ENCODE results near the gene EAPP.
"Not testable (repeated sequence)": the region's sequence is repeated elsewhere in the genome, so short reads cannot be mapped to it uniquely, and the experiment has no call there.

EAPP gene

DNA sequence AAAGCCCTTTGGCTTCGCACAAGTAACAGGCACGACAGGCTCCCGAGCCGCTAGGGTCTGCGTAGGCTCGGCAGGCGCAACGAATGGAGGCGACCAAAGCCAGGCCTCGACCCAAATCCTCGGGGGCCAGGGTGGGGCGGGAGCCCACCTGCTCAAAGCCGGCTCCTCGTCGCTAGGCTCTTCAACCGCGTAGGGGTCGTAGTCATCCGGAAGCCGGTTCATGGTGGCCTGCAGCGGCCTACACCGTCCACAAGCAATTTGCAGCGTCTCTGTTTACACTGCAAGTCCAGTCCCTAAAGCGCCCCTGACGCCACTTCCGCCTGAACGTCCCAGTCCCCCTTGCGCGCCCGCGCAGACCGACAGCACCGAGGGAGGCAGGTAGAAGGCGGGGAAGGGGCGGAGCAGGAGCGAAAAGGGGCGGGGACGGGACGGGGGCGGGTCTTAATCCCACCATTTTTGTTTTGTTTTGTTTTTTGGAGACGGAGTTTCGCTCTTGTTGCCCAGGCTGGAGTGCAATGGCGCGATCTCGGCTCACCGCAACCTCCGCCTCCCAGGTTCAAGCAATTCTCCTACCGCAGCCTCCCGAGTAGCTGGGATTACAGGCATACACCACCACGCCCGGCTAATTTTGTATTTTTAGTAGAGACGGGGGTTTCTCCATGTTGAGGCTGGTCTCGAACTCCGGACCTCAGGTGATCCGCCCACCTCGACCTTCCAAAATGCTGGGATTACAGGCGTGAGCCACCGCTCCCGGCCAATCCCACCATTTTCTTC lies at the start of gene EAPP:
Gene EAPP (minus strand): TSS at position 295 of the 774 bp plus-strand sequence. CDS start 73 bp downstream, at position 222.
- no peak for DNase-seq

- no peak for DNase-seq
Measured at GRCh38 chr14:34583525-34583924, 44.0 kb upstream of the EAPP start.

DNA sequence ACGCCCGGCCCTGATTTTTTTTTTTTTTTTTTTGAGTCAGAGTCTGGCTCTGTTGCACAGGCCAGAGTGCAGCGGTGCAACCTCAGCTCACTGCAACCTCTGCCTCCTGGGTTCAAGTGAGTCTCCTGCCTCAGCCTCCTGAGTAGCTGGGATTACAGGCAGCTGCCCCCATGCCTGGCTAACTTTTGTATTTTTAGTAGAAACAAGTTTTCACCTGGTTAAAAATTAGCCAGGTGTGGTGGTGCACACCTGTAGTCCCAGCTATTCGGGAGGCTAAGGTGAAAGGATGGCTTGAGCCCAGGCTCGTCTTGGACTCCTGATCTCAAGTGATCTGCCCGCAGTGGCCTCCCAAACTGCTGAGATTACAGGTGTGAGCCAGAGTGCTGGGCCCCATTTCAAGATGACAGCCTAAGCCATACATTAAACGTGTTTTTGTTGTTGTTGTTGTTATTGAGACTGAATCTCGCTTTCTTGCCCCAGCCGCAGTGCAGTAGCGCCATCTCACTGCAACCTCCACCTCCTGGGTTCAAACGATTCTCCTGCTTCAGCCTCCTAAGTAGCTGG lies 42.7 kb upstream of the EAPP start:
- no peak for DNase-seq

GRCh38 chr14:34580381-34580780 lies 40.9 kb upstream of the EAPP start:
- no peak for DNase-seq

DNA sequence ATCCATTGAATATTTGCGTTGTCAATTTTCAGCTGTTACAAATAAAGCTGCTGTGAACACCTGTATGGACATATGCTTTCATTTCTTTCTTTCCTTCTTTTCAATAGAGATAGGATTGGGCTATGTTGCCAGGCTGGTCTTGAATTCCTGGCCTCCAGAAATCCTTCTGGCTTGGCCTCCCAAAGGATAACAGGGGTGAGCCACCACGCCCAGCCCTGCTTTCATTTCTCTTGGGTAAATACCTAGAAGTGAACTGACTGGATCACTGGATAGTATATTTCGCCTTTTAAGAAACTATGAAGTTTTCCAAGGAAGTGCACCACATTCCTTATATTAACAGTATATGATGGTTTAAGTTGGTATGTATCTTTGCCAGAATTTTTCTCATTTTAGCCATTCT lies 32.3 kb upstream of the EAPP start:
- DNase-seq, result no peak

DNA sequence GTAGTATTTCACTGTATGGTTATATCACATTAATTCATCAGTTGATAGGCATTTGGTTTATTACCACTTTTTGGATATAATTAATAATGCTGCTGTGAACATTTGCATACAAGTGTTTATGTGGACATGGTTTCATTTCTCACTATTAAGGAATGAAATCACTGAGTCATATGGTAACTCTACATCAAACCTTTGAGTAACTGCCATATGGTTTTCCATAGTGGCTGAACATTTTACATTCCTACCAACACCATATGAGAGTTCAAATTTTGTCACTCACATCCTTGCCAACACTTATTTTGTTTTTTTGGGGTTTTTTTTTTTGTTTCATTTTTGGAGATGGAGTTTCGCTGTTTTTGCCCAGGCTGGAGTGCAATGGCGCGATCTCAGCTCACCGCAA lies 30.2 kb upstream of the EAPP start:
- no peak for DNase-seq

DNA sequence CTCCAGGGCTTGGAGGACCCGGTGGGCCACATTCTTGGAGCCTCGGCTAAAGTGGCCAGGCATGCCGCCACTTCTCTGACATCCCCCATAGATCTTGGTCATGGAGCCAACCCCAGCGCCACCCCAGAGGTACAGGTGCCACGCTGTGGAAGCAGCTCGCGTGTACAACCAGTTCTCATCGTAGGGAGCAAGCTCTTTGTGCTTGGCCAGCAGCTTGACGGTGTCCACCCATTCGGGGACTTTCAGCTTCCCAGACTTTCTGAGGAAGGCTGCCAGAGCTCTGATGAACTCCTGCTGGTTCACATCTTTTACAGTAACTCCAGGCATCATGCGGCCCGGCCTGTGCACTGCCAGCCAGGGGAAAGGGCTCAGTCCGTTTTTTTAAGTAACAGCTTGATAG lies 29.3 kb upstream of the EAPP start:
- no peak for DNase-seq

GRCh38 chr14:34562776-34563150 lies 23.3 kb upstream of the EAPP start:
- no peak for DNase-seq

- not testable (repeated sequence) for DNase-seq
Measured at GRCh38 chr14:34562037-34562775, 22.7 kb upstream of the EAPP start.

DNA sequence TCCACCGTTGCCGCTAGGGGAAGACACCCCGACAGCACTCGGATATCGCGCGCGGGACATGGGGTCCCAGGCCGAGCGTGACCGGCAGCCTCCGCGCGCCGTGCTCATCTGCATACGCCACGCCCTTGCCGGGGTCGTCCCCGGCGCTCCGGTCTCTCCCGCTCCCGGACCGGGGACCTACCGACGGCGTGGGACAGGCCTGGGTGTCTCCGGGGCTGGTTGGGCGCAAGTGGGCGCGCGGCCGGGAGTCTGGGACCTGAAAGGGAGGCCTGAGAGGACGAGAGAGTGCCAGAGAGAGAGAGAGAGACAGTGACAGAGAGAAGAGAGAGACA lies 17.0 kb upstream of the EAPP start:
- not testable (repeated sequence) for DNase-seq

DNA sequence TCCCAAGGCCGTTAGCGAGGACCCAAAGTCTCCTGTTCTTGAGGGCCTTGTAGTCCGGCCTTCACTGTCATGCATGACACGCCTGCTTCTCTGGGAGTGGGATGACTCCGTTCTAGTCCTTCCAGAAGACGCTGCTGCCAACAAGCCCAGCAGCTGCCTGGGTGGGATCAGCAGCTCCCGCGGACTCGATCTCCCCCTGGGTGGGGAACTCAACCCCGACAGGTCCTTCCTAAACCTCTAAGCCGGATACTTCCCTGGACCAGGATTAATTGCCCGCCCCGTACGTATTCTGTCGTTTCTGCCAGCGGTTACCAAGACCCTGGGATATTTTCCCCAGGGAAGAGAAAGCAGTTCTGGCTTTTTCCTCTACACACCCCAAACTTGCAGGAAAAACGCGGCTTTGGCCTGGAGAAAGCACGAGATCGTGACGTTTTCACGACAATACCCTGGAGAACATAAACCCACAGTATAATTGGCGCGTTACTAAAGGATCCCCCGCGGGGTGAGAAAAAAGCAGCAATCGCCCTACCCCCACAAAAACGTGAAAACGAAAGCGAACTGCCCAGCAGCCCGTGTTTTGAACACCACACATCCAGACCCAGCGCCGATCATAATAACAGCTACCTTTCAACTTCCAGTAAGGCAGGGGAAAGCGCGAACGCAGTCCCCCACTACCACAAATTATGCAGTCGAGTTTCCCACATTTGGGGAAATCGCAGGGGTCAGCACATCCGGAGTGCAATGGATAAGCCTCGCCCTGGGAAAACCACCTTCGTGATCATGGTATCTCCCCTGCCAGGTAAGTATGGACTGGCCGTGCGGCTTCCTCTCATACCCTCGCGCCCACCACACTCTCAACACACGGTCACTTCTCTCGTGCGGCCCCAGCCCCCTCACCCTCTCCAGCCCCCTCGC lies 16.3 kb upstream of the EAPP start:
- not testable (repeated sequence) for DNase-seq

- no peak for DNase-seq
Measured at GRCh38 chr14:34554540-34555250, 15.2 kb upstream of the EAPP start.

DNA sequence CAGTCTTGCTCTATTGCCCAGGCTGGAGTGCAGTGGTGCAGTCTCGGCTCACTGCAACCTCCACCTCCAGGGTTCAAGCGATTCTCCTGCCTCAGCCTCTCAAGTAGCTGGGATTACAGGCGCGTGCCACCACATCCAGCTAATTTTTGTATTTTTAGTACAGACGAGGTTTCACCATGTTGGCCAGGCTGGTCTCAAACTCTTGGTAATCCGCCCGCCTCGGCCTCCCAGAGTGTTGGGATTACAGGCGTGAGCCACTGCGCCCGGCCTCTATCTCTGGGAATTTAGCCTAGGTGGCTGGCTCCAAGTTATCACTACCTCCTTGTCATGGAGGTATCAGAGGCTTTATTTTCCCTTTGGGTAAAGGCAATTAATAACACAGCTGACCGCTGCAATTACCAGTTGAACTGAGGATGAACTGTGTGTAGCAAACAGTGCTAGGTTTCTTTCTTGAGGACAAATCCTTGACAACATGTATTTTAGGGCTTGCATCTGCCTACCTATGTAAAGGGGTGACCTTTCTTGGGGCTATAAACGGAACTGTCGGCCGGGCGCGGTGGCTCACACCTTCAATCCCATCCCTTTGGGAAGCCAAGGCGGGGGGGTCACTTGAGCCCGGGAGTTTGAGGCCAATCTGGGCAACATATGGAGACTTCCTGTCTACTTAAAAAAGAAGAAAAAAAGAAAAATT lies 9.9 kb upstream of the EAPP start:
- not testable (repeated sequence) for DNase-seq

DNA sequence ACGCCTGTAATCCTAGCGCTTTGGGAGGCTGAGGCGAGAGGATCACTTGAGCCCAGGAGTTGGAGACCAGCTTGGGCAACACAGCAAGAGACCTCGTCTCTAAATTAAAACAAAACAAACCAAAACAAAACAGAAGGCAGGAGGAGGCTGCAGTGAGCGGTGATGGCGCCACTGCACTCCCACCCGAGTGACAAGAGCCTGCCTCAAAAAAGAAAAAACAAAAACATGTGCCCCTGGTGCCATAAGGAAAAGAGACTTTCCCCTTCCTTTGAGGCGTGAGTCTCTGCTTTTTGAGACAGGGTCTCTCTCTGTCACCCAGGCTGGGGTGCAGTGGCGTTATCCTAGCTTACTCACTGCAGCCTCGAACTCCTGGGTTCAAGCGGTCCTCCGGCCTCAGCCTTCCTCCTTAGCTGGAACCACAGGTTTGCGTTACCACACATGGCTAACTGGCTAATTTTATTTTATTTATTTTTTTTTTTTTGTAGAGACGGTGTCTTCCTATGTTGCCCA lies 9.0 kb upstream of the EAPP start:
- DNase-seq, result no peak

DNA sequence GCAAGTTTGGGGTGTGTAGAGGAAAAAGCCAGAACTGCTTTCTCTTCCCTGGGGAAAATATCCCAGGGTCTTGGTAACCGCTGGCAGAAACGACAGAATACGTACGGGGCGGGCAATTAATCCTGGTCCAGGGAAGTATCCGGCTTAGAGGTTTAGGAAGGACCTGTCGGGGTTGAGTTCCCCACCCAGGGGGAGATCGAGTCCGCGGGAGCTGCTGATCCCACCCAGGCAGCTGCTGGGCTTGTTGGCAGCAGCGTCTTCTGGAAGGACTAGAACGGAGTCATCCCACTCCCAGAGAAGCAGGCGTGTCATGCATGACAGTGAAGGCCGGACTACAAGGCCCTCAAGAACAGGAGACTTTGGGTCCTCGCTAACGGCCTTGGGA lies 7.6 kb upstream of the EAPP start:
- DNase-seq, result not testable (repeated sequence)

- DNase-seq, result not testable (repeated sequence)
Measured at GRCh38 chr14:34546272-34547135, 7.0 kb upstream of the EAPP start.

GRCh38 chr14:34540181-34541059 lies 919 bp upstream of the EAPP start:
- not testable (repeated sequence) for DNase-seq

DNA sequence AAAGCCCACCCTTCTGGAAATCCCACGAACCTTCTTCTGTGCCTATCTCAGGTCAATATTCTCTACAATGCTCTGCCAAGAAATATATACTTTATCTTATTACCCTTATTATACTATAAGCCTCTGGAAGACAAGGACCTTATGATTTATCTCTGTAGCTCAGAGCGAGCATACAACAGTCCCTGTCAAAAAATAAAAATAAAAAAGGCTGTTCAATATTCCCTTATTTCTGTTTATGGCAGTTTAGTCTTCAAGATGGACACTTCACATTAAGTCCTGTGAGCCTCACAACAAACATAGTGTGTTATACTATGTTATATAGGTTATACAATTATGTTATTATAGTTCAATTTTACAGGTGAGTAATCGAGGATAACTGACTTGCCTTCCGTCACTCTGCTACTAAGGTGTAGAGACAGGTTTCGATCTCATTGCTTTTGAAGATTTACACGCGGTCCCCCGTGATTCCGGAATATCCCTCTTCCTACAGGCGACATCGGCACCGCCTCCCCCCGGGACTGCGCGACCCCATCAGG lies 562 bp downstream of the EAPP start:
- DNase-seq, result no peak

GRCh38 chr14:34538096-34538495 lies 1.4 kb downstream of the EAPP start:
- not testable (repeated sequence) for DNase-seq
